Measurements from ENCODE around the gene APOF.
"Not testable (repeated sequence)": the region's sequence is repeated elsewhere in the genome, so short reads cannot be mapped to it uniquely, and the experiment has no call there.

GRCh38 chr12:56404227-56404626 is 41.6 kb upstream of the APOF start:
- TF ChIP-seq CTCF, POLR2A, EP300 (IDR thresholded peaks at IDR 0.05): not testable (repeated sequence)

Measured in gastroesophageal sphincter (tissue), 3 donors.